ENCODE measurements around the gene PDCD4. TPM values are rescaled to one million over a fixed set of nuclear protein-coding genes. Genes with fewer than 3 reads are reported as not detected.

The PDCD4 gene
- total RNA-seq, 1 donor from 2014 or later: 10.3 TPM

DNA sequence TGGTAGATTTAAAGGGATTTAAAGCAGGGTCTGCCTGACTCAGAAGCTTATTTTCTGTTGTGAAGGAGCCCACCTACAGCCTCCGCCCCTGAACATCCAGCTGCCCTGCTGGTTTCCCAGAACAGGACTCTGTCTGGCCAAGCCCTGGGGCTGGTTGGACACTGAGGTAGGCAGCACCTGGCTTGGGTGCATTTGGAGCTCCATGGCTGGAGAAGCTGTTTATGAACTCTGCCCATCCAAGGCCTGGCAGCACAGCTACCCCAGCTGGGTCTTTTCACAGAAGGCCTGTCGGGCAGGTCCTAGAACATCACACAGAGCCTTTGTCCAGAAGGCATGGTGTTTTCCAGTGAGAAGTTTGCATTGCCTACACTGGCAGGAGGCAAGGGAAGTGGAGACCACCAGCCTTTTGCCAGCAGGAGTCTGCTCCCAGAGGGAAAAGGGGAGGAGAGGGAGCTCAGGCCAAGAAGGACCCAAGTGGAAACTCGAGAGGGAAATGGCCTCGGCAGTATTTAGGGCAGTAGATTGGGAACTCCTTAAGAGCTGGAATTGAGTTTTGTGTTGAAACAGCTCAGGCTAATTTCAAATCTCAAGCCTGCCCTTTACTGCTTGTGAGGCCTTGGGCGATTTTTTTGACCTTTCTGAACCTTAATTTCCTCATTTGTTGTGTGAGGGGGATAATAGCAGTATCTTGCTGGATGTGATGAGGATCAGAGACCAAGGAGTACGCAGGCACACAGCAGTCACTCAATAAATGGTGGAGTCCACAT lies 12.3 kb upstream of the PDCD4 start:
- Histone ChIP-seq H3K36me3 (no peaks in the 10 kb centered on the region), H3K27ac (peak overlapping the region; percentile 63 to 64), H3K27me3 (no peaks in the 10 kb centered on the region), H3K4me1 (peaks cover 9 to 12% of the 10 kb centered on the region in 2 donors), H3K9me3 (no peaks in the 10 kb centered on the region), H3K4me3 (no peak overlapping the region)
- TF ChIP-seq CTCF (IDR thresholded peaks at IDR 0.05): no peak
- intact Hi-C loops (cut with DNase I): no loop called here
- DNase-seq (ENCODE audit: low spot score in 2 of 2): no peak

GRCh38 chr10:110859973-110860376 lies 11.8 kb upstream of the PDCD4 start:
- intact Hi-C loops (cut with DNase I): no loop called here
- Histone ChIP-seq H3K9me3 (no peaks in the 10 kb centered on the region), H3K4me3 (no peak overlapping the region), H3K4me1 (peaks cover 9 to 17% of the 10 kb centered on the region in 2 donors), H3K27ac (peak overlapping the region; percentile 63 to 64), H3K27me3 (no peaks in the 10 kb centered on the region), H3K36me3 (no peaks in the 10 kb centered on the region)
- no peak for DNase-seq (ENCODE audit: low spot score in 2 of 2)
- no peak for TF ChIP-seq CTCF (IDR thresholded peaks at IDR 0.05)

GRCh38 chr10:110860576-110861241 lies 11.0 kb upstream of the PDCD4 start:
- no peaks in the 10 kb centered on the region for H3K27me3 ChIP-seq
- H3K27ac ChIP-seq: peak overlapping the region in 1 of 2 donors; percentile 64
- H3K4me3 ChIP-seq: no peak overlapping the region
- peaks cover 12 to 23% of the 10 kb centered on the region in 2 donors for H3K4me1 ChIP-seq
- H3K9me3 ChIP-seq: no peaks in the 10 kb centered on the region
- no peaks in the 10 kb centered on the region for H3K36me3 ChIP-seq
- intact Hi-C loops (cut with DNase I): no loop called here
- no peak for TF ChIP-seq CTCF (IDR thresholded peaks at IDR 0.05)
- DNase-seq (ENCODE audit: low spot score in 2 of 2): no peak

GRCh38 chr10:110861476-110861875 lies 10.3 kb upstream of the PDCD4 start:
- intact Hi-C loops (cut with DNase I): no loop called here
- Histone ChIP-seq H3K36me3 (no peaks in the 10 kb centered on the region), H3K9me3 (no peaks in the 10 kb centered on the region), H3K27me3 (no peaks in the 10 kb centered on the region), H3K4me3 (no peak overlapping the region), H3K27ac (no peak overlapping the region), H3K4me1 (peaks cover 13 to 30% of the 10 kb centered on the region in 2 donors)
- no peak for DNase-seq (ENCODE audit: low spot score in 2 of 2)
- TF ChIP-seq CTCF (IDR thresholded peaks at IDR 0.05): no peak

GRCh38 chr10:110861930-110862649 lies 9.6 kb upstream of the PDCD4 start:
- no peak for TF ChIP-seq CTCF (IDR thresholded peaks at IDR 0.05)
- Histone ChIP-seq H3K4me3 (no peak overlapping the region), H3K4me1 (peaks cover 18 to 35% of the 10 kb centered on the region in 2 donors), H3K27ac (no peak overlapping the region), H3K27me3 (no peaks in the 10 kb centered on the region), H3K9me3 (no peaks in the 10 kb centered on the region), H3K36me3 (no peaks in the 10 kb centered on the region)
- DNase-seq (ENCODE audit: low spot score in 2 of 2): no peak
- intact Hi-C loops (cut with DNase I): no loop called here

All from ascending aorta (tissue), 2 donors.